ENCODE measurements around the gene SMAD1.

- TF ChIP-seq CTCF (conservative IDR thresholded peaks at IDR 0.05 in 1 of 2, IDR thresholded peaks at IDR 0.05 in 1 of 2; ENCODE audit: low read depth in 1 of 2, low read length in 2 of 2) (no peak), EZH2 (IDR thresholded peaks at IDR 0.05; ENCODE audit: low read length, missing control alignments) (no peak)
These were observed 120.6 kb downstream of the SMAD1 start for GRCh38 chr4:145602129-145602760.
